Fibroblast of mammary gland (primary cell): ENCODE results near the gene YPEL2.

Experiments used
- DNase-seq: peaks from one replicate; pipeline ENCODE4 v3.0.0-alpha.2; 2010; ENCODE audit warnings: low read depth
- H3K4me3 ChIP-seq: 2 replicates; pipeline ENCODE4 v1.5.1; 2011; ENCODE audit warnings: low read depth, mild to moderate bottlenecking, low read length, moderate library complexity; ENCODE audit not compliant: control insufficient read depth
- TF ChIP-seq, protein P1 (sequence below): conservative IDR thresholded peaks from 2 replicates; pipeline ENCODE4 v1.5.1; 2011; ENCODE audit warnings: low read depth, low read length, inconsistent platforms; ENCODE audit not compliant: control insufficient read depth, insufficient read depth

The YPEL2 gene

GRCh38 chr17:59338498-59338897 lies 7.0 kb downstream of the YPEL2 start:
- no peak overlapping the region for H3K4me3 ChIP-seq
- TF ChIP-seq, protein P1, sequence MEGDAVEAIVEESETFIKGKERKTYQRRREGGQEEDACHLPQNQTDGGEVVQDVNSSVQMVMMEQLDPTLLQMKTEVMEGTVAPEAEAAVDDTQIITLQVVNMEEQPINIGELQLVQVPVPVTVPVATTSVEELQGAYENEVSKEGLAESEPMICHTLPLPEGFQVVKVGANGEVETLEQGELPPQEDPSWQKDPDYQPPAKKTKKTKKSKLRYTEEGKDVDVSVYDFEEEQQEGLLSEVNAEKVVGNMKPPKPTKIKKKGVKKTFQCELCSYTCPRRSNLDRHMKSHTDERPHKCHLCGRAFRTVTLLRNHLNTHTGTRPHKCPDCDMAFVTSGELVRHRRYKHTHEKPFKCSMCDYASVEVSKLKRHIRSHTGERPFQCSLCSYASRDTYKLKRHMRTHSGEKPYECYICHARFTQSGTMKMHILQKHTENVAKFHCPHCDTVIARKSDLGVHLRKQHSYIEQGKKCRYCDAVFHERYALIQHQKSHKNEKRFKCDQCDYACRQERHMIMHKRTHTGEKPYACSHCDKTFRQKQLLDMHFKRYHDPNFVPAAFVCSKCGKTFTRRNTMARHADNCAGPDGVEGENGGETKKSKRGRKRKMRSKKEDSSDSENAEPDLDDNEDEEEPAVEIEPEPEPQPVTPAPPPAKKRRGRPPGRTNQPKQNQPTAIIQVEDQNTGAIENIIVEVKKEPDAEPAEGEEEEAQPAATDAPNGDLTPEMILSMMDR: no peak
- DNase-seq: no peak

DNA sequence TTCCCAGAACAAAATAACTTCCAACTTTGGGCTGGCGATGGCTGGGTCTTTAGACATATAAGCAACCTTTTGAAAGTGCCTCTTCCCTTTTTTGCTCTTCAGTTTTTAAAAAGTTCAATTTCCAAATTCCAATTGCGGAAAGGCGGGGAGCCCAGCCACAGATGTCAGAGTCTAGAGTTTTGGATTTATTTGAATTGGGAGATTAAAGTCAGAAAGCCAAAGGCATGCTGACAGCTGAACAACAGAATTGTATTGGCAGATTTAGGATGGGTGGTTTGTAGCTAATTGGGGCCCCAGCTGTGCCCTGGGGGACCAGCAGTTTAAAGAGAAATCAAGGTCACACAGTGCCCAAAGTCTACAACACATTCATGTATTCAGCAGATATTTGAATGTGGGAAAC lies 10.5 kb downstream of the YPEL2 start:
- H3K4me3 ChIP-seq: no peak overlapping the region
- no peak for DNase-seq
- TF ChIP-seq, protein P1: no peak

GRCh38 chr17:59342681-59343131 lies 11.3 kb downstream of the YPEL2 start:
- TF ChIP-seq, protein P1: no peak
- no peak overlapping the region for H3K4me3 ChIP-seq
- no peak for DNase-seq

GRCh38 chr17:59345476-59345875 lies 14.0 kb downstream of the YPEL2 start:
- DNase-seq: no peak
- TF ChIP-seq, protein P1: no peak
- no peak overlapping the region for H3K4me3 ChIP-seq

GRCh38 chr17:59346341-59346740 lies 14.9 kb downstream of the YPEL2 start:
- DNase-seq: no peak

GRCh38 chr17:59346876-59347407 lies 15.5 kb downstream of the YPEL2 start:
- no peak overlapping the region for H3K4me3 ChIP-seq
- no peak for DNase-seq
- TF ChIP-seq, protein P1: no peak

More at GRCh38 chr17:59346341-59346740, 14.9 kb downstream of the YPEL2 start:
- TF ChIP-seq, protein P1: no peak
- H3K4me3 ChIP-seq: no peak overlapping the region

DNA sequence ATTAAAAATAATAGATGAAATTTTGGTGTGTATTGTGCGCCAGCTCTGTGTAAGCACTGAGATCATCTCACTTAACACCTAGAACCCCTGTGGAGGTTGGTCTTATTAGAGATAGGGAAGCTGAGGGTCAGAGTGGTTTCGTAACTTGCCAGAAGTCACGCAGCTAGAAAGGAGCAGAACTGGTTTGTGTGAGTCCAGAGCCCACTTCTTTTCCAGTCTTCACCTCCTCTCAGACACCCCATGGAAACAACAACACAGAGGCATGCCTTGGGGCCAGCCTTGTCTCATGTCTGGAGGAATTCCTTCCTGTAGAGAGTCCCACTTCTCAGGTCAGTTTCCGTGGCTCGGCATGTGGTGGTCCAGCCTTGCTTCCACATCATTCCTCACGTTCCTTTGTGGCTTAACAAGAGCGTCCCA lies 16.5 kb downstream of the YPEL2 start:
- no peak overlapping the region for H3K4me3 ChIP-seq
- DNase-seq: no peak
- TF ChIP-seq, protein P1: no peak
